IMR-90 (cell line): ENCODE results near the gene PLEKHG7.

Source experiments
- BHLHE40 ChIP-seq: fragments of 150-350 bp; IDR thresholded peaks from 2 replicates; pipeline ENCODE4 v1.6.1; 2016; ENCODE audit warnings: mild to moderate bottlenecking, low read depth, low read length
- CHD1 ChIP-seq: IDR thresholded peaks from 2 replicates; pipeline ENCODE4 v1.6.1; 2012; ENCODE audit warnings: low read depth, low read length, improper control_type of control experiment
- CTCF ChIP-seq: conservative IDR thresholded peaks from 2 replicates; pipeline ENCODE4 v1.5.1; 2012; ENCODE audit warnings: mild to moderate bottlenecking, low read depth, low read length, improper control_type of control experiment
- FOS ChIP-seq: fragments of 150-350 bp; IDR thresholded peaks from 2 replicates; pipeline ENCODE4 v1.6.1; 2016; ENCODE audit warnings: low read depth, low read length
- POLR2A ChIP-seq: IDR thresholded peaks from 2 replicates; pipeline ENCODE4 v1.6.1; 2012; ENCODE audit warnings: mild to moderate bottlenecking, low read depth, low read length
- RAD21 ChIP-seq: IDR thresholded peaks from 2 replicates; pipeline ENCODE4 v1.6.1; 2012; ENCODE audit warnings: low read length, improper control_type of control experiment
- RCOR1 ChIP-seq: IDR thresholded peaks from 2 replicates; pipeline ENCODE4 v1.6.1; 2012; ENCODE audit warnings: mild to moderate bottlenecking, low read length, improper control_type of control experiment; ENCODE audit not compliant: insufficient replicate concordance
- SMC3 ChIP-seq: fragments of 150-350 bp; IDR thresholded peaks from 2 replicates; pipeline ENCODE4 v1.6.1; 2016; ENCODE audit warnings: low read depth, mild to moderate bottlenecking, antibody characterized with exemption, low read length, moderate library complexity
- TF ChIP-seq, protein P1 (sequence below): fragments of 150-350 bp; IDR thresholded peaks from 2 replicates; pipeline ENCODE4 v1.6.1; 2017; ENCODE audit warnings: mild to moderate bottlenecking, antibody characterized with exemption, low read length, low read depth

DNA sequence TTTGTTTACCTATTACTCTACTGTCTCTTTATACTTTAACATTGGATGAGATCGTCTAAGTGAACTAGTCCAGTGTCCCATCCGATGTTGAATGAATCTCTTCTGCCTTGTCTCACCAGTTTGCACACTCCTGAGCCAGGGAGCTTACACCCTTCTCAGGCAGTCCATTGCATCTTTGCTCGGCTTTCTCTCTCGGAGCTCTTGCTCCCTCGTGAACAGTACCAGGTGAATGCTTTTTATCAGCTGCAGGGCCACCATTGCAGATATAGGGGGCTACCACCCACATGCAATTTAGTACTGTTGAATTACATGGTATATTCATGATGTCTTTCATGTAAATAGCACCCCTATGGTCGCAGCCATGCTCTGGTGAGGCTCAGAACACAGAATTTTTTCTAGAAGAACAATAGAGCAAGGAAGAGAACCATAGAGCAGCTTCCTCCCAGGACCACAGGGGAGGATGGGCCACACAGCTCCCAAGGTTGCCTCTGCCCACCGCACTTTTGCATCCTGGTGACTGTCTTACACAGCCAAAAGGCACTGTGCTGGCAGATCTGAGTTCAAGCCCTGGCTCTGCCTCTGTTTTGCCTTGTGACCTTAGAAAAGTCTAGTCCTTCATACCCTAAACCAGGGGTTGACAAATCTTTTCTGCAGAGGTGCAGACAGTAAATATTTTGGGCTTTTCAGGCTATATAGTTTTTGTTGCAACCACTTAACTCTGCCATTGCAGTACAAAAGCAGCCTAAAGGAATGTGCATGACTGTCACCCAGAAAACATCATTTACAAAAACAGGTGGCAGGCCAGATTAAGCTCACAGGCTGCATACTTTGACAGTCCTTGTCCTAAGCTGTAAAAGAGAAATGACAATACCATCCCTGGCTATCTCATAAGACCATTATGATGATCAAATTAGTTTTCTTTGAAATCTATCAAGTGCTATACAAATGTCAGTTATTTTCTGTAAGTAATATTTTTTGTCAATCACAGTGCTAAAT, 35.4 kb downstream of the PLEKHG7 start:
- TF ChIP-seq CTCF (no peak), FOS (no peak), RCOR1 (no peak), RAD21 (no peak), BHLHE40 (no peak), POLR2A (no peak), SMC3 (no peak), CHD1 (no peak)
- TF ChIP-seq, protein P1, sequence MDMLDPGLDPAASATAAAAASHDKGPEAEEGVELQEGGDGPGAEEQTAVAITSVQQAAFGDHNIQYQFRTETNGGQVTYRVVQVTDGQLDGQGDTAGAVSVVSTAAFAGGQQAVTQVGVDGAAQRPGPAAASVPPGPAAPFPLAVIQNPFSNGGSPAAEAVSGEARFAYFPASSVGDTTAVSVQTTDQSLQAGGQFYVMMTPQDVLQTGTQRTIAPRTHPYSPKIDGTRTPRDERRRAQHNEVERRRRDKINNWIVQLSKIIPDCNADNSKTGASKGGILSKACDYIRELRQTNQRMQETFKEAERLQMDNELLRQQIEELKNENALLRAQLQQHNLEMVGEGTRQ: no peak
